ENCODE data around the gene ITGA11. TPM values are rescaled to one million over a fixed set of nuclear protein-coding genes. Genes with fewer than 3 reads are reported as not detected.
A peak's percentile ranks its signal among the peaks of the same experiment; 100 is the strongest.

Gene ITGA11
- total and polyA plus RNA-seq, 2 donors (not counting 1 experiment from before 2014, with no cell fraction given): not detected

GRCh38 chr15:68279779-68280753, 151.9 kb downstream of the ITGA11 start:
- H3K27me3 ChIP-seq (replicated peaks in 1 of 4; ENCODE audit: control extremely low read depth in 1 of 4, control insufficient read depth in 3 of 4, insufficient read depth in 4 of 4, low read length in 3 of 4): no peaks in the 10 kb centered on the region
- H3K27ac ChIP-seq (ENCODE audit: low read length in 2 of 2): peak overlapping the region in 1 of 2 donors; percentile 96
- no peak overlapping the region for H3K27ac Mint-ChIP-seq
- H3K4me1 Mint-ChIP-seq: peaks cover 65% of the 10 kb centered on the region
- no peaks in the 10 kb centered on the region for H3K9me3 ChIP-seq (ENCODE audit: control extremely low read depth in 1 of 3, control insufficient read depth in 2 of 3, insufficient read depth in 1 of 3, low read length in 2 of 3)
- H3K4me1 ChIP-seq (ENCODE audit: control insufficient read depth in 2 of 2, insufficient read depth in 2 of 2, low read length in 2 of 2): peaks cover 40% of the 10 kb centered on the region in 2 donors
- H2AFZ ChIP-seq (ENCODE audit: insufficient read depth, low read depth, low read length, poor library complexity, severe bottlenecking): no peak overlapping the region
- DNase-seq (no peak), ATAC-seq (ENCODE audit: low read depth) (no peak)
- intact Hi-C loops (cut with micrococcal nuclease): loop anchor here (2.0 to 5.0 kb wide), 6 partner anchors 19 to 738 kb away; partner anchors contain the start of genes MAP2K5 and PIAS1
- H3K79me2 ChIP-seq (ENCODE audit: control insufficient read depth, insufficient read depth, low read length): peaks cover 69% of the 10 kb centered on the region
- WGBS (ENCODE audit: insufficient coverage): 71% methylated on average over 8 of the region's 11 CpGs
- H3K9me3 Mint-ChIP-seq (ENCODE audit: insufficient read depth): no peaks in the 10 kb centered on the region
- no peak for TF ChIP-seq CTCF (IDR thresholded peaks at IDR 0.05)
- TF ChIP-seq EZH2 (IDR thresholded peaks at IDR 0.05; ENCODE audit: borderline replicate concordance, insufficient read depth, low read depth, low read length, poor library complexity, severe bottlenecking): no peak
- peak overlapping the region; percentile 95 for H3K4me2 ChIP-seq (replicated peaks; ENCODE audit: low read depth, low read length, poor library complexity, severe bottlenecking)
- ChIA-PET CTCF (interaction anchor here (1.1 to 2.6 kb wide), 4 partner anchors 11 to 27 kb away, joined by 3 to 14 read pairs (median 6); no protein-coding TSS in a partner anchor), POLR2A (interaction anchor here (3.5 kb wide), 1 partner anchor 51 kb away, joined by 26 read pairs; the partner anchor contains the start of gene CLN6)
- peaks cover 48% of the 10 kb centered on the region for H4K20me1 ChIP-seq (ENCODE audit: control insufficient read depth, insufficient read depth, low read length, poor library complexity, severe bottlenecking)
- peak overlapping the region; percentile 98 for H3K4me3 Mint-ChIP-seq
- H3K36me3 ChIP-seq (replicated peaks in 1 of 2; ENCODE audit: control extremely low read depth in 1 of 2, control insufficient read depth in 1 of 2, extremely low read depth in 1 of 2, insufficient read depth in 2 of 2, low read length in 1 of 2): peaks cover 0 to 6% of the 10 kb centered on the region in 2 experiments
- H3K4me3 ChIP-seq (ENCODE audit: control extremely low read depth in 1 of 5, extremely low read depth in 1 of 5, insufficient read depth in 1 of 5, low read depth in 2 of 5, low read length in 4 of 5): peak overlapping the region in 1 of 5 experiments; percentile 86
- H3K27me3 Mint-ChIP-seq: no peaks in the 10 kb centered on the region
- H3K9ac ChIP-seq (ENCODE audit: low read length): peak overlapping the region; percentile 96
